Activated CD4-positive, alpha-beta T cell treated with anti-CD3 and anti-CD28 coated beads, Interleukin-2, amount 50 U/mL, for 24 hours (primary cell): ENCODE measurements around the gene ETV6.
"Not testable (repeated sequence)": the region's sequence is repeated elsewhere in the genome, so short reads cannot be mapped to it uniquely, and the experiment has no call there.

Source experiments
- DNase-seq, 2 donors: peaks; one replicate each; pipeline ENCODE4 v3.0.0-alpha.2; 2020; ENCODE audit warnings: low read depth in 1 of 2, low spot score in 1 of 2

ETV6 gene

GRCh38 chr12:11666131-11667050 is 16.9 kb downstream of the ETV6 start:
- DNase-seq, result no peak

DNA sequence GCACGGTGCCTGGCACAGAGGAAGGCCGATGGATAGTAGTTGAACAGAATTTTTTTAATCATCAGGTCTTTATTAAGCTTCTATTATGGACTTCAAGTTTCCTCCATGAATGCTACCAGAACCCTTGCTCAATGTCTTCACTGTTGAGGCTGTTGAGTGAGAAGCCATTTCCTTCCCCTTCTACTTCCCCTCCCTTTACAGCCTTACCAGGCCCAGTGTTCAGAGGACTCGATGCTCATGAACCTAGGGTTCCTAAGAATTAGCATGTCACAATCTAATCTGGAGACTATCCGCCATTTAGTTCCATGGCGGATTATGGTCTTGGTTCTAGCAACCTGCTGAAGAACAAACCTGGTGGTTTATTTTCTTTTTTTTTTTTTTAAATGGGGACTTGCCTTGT is 17.7 kb downstream of the ETV6 start:
- no peak for DNase-seq

DNA sequence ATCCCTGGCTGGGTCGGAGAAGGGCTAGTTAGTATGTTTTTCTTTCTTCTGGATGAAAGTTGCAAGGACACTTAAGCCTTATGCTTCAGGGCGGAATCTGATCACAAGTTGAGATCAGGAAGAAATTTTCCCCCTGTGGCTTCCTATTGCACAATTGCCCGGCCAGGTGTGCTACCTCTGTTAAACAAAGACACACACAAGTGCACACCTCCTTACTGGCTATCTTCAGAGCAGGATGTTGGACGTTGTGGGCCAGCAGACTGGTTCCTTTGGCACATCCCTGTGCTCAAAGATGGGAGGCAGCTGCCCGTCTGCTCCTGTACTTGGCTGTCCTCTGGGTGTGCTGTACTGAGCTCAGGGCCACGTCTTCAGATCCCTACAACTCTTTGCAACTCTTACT is 19.1 kb downstream of the ETV6 start:
- DNase-seq, result no peak

DNA sequence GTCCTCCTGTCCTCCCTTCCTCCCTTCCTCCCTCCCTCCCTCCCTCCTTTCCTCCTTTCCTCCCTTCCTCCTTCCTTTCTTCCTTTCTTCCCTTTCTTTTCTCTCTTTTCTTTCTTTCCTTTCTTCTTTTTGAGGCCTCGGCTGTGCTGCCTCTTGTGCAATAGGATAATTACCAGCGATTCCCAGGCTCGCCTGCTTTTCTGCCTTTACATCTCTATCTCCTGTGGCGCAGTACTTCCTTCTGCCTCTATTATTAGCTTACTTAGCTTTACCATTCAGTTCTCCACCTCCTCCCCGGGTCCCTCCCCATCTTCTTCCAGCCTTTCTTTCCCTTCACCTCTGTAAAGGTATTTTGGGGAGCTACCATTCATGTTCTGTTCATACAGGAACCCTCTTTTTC is 19.9 kb downstream of the ETV6 start:
- DNase-seq, result no peak

GRCh38 chr12:11672256-11673191 is 23.1 kb downstream of the ETV6 start:
- no peak for DNase-seq

- DNase-seq, result no peak
Observed at GRCh38 chr12:11673666-11674461, 24.4 kb downstream of the ETV6 start.

DNA sequence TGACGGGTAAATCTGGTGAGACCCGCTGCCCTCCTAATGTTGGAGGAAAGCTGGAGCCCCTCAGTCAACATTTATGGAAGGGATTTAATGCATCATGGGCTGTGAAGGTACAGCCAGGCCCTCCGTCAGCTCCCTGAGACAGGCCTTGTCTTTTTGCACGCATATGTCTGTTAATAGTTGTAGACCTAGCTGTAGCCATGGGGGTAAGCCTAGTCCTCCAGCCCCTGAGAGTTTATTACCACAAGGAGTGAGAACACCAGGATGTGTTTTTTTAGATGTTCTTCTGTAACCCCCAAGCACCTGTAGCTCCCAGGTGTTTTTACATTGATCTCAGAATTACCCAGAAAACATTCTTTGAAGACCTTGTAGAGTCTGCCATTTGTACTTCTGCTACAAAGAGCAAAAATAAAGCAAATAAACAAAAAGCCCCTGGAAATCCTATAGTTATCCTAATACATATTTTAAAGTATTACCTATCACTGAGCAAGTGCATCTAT is 25.5 kb downstream of the ETV6 start:
- no peak for DNase-seq

DNA sequence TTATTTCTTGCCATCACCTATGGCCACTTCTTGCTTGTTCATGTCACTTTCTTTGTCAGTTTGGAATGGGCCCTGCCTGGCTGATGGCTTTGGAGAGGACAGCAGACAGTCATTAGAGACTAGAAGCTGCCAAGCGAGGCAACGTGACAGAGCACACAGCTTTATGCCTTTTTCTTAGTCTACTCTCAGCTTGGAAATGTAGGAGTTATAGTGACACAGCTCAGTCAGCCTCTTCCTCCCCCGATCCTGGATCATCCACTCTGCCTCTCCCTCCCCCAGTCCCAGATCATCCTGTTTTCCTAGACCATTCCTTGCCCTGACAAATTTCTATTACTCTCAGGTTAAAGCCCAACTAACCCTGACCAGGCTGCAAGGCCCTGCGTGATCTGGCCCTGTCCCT is 26.6 kb downstream of the ETV6 start:
- DNase-seq, result no peak

DNA sequence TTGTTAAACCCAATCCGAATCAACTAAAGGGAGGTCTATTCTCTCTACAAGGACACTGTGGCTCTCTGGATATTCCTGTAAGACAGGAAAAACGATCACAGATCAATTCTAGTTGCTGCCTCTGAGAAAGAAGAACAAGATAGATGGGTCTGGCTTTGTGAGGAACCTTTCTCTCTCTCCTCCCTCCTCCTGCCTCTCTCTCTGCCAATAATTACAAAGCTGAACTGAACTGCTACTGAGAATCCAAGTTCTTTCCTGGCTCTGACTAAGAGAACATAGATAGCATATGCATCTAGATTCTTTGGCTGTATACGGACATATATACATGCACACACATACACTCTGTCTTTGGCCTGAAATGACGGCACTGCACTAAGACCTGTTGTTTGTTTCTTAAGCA is 27.6 kb downstream of the ETV6 start:
- DNase-seq, result no peak

- no peak for DNase-seq
Observed at GRCh38 chr12:11677752-11678151, 28.3 kb downstream of the ETV6 start.

DNA sequence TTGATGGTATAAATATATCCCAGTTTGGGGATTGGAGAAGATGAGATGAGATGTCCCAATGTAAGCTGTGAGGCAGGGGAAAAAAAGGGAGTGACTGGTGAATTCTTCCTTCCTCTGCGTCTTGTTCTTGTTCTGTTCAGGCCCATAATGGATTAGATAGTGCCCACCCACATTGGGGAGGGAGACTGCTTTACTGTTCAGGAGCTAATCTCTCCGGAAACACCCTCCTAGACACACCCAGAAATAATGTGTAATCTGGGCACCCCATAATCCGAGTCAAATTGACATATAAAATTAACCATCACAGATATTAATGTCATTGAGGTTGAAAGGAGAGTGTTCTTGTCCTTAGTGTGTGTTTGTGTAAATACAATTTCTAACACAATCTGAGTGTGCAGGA is 29.3 kb downstream of the ETV6 start:
- DNase-seq, result no peak

GRCh38 chr12:11681207-11681606 is 31.7 kb downstream of the ETV6 start:
- no peak for DNase-seq

- DNase-seq, result not testable (repeated sequence)
Observed at GRCh38 chr12:11681695-11682094, 32.2 kb downstream of the ETV6 start.

- DNase-seq, result no peak
Observed at GRCh38 chr12:11684393-11684792, 34.9 kb downstream of the ETV6 start.

GRCh38 chr12:11684811-11685210 is 35.3 kb downstream of the ETV6 start:
- no peak for DNase-seq

GRCh38 chr12:11685316-11685715 is 35.8 kb downstream of the ETV6 start:
- DNase-seq, result no peak

GRCh38 chr12:11685716-11686115 is 36.2 kb downstream of the ETV6 start:
- no peak for DNase-seq

GRCh38 chr12:11686120-11686519 is 36.6 kb downstream of the ETV6 start:
- DNase-seq, result no peak

DNA sequence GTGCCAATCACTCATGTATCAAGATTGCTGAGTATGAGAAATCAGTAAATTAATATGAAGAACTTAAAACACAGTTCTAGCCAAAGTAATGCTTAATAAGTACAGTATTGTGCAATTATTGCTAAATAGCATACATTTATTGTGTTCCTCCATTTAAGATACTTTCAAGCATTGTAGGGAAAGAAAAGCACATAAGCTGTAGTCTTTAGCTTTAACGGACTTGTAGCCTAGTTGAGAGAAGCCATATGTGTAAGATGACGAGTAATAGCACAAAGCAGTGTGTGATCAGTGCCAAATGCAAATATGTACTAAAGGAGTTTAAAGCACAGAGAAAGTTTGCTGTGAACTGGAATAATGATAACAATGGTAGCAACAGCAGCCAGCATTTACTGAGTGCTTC is 38.1 kb downstream of the ETV6 start:
- DNase-seq, result no peak

GRCh38 chr12:11688379-11688778 is 38.9 kb downstream of the ETV6 start:
- no peak for DNase-seq

DNA sequence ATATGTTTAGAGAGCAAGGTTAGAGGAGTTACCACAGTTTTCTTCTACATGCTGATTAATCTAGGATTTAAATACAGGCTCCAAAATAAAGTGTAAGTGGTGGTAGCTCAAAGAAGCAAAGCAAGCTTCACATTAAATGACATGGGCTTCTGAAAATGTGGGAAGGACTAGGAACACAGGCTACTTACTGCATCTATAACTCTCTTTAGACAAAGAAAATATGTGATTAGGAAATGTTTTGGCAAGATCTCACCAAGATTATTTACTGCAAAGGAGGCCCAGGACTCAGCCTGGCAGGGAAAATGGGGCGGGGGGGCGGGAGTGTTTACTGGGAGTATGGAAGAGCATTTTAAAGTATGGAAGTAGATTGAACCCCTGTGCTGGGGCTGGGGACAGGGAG is 39.4 kb downstream of the ETV6 start:
- no peak for DNase-seq
